ENCODE results near the gene KCNE1.
"Not testable (repeated sequence)": the region's sequence is repeated elsewhere in the genome, so short reads cannot be mapped to it uniquely, and the experiment has no call there.

KCNE1 gene

GRCh38 chr21:34406676-34407075, 105.3 kb downstream of the KCNE1 start:
- DNase-seq = not testable (repeated sequence)

DNA sequence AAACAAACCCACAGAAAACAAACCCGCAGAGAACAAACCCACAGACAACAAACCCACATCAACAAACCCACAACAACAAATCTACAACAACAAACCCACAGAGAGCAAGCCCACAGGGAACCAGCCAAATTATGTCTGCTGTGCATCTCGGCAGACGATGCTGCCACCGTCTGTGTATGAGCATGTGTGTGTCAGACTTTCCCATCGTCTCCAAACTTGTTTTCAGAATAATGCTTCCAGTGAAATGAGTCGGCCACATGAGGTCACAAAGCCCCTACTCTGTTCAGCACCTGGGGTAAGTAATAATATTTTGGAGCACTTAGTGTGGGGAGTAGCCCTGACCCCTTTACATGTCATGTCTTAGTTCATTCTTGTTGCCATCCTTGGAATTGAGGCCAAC, 105.9 kb downstream of the KCNE1 start:
- not testable (repeated sequence) for DNase-seq

- not testable (repeated sequence) for DNase-seq
Observed at GRCh38 chr21:34405686-34406085, 106.3 kb downstream of the KCNE1 start.

DNA sequence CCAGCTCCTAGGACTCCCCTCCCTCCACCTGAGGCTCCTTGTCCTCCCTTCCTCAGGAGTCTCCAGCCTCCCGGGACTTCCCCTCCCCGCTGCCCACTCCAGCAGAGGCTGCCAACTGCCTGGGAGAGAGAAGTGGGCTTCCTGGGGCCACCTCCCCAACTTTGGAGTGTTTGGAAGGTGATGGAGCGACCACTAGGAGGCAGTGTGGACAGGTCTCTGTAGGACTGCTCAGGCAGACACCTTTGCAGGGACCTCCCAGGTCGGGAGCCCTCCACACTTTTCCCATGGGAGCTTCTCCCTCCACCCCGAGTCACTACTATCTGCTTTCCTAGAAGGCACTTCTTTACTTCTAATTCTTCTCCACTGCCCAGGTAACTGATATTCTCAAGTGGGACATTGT, 107.3 kb downstream of the KCNE1 start:
- not testable (repeated sequence) for DNase-seq

DNA sequence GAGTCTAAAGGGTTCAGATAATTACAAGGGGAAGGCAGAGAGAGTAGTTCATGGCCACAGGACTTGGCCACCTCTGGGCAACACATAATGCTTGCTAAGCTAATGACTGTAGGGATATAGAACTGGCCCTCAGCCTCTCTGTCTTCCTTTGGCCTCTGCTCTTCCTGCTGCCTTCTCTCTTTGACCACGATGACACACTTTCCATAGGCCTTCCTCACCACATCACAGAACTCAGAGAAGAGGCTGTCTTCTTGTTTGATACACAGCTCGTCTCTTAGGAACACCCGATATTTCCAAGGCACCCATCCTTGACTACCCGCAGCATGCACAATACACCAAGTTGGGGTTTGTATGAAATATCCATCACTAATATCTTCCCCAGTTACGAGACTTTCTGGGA, 111.5 kb downstream of the KCNE1 start:
- DNase-seq = not testable (repeated sequence)
